H1 (cell line): ENCODE data around the gene GAS2L1. TPM values are rescaled to one million over a fixed set of nuclear protein-coding genes. Genes with fewer than 3 reads are reported as not detected.

Source experiments
- CTCF ChIA-PET: fragments of 300-600 bp; sonication (Branson Sonifier 250); formaldehyde crosslinking; loops from one replicate; lab custom pipeline; 2021; ENCODE audit not compliant: partially characterized antibody; lab: Charles Lee
- POLR2A ChIA-PET: fragments of 300-600 bp; sonication (Branson Sonifier 250); formaldehyde crosslinking; loops from one replicate; lab custom pipeline; 2021; ENCODE audit warnings: inconsistent platforms; ENCODE audit not compliant: partially characterized antibody; lab: Charles Lee
- DNase-seq, 2 experiments: peaks; one replicate each; pipeline versions ENCODE4 v3.0.0 to v3.0.0-alpha.2; 2010 to 2022; ENCODE audit warnings: low spot score in 2 of 2, low read depth in 1 of 2, mixed read lengths in 1 of 2
- FAIRE-seq: peaks from 2 replicates; lab custom pipeline; 2011; peaks lifted over from hg19 to GRCh38; lab: Jason Lieb, UNC
- H2AFZ ChIP-seq: 2 replicates; pipeline ENCODE4 v1.8.1; 2012; ENCODE audit warnings: low read length, inconsistent platforms
- H2AK5ac ChIP-seq: 2 replicates; pipeline ENCODE4 v1.6.1; 2013; ENCODE audit warnings: low read depth, low read length
- H2BK120ac ChIP-seq: replicated peaks from 2 replicates; pipeline ENCODE3; 2013; ENCODE audit warnings: low read depth, low read length, inconsistent platforms
- H2BK12ac ChIP-seq: 2 replicates; pipeline ENCODE4 v1.6.1; 2013; ENCODE audit warnings: low read depth, low read length
- H2BK15ac ChIP-seq: 2 replicates; pipeline ENCODE4 v1.6.1; 2013; ENCODE audit warnings: low read length
- H2BK20ac ChIP-seq: 2 replicates; pipeline ENCODE4 v1.6.1; 2013; ENCODE audit warnings: low read length
- H2BK5ac ChIP-seq: 2 replicates; pipeline ENCODE4 v1.6.1; 2013; ENCODE audit warnings: low read depth, low read length
- H3K14ac ChIP-seq: 2 replicates; pipeline ENCODE4 v1.6.1; 2013; ENCODE audit warnings: inconsistent platforms; ENCODE audit not compliant: insufficient read length
- H3K18ac ChIP-seq: 2 replicates; pipeline ENCODE4 v1.6.1; 2013; ENCODE audit warnings: low read length; ENCODE audit errors: extremely low read depth
- H3K23ac ChIP-seq: 2 replicates; pipeline ENCODE4 v1.6.1; 2013; ENCODE audit warnings: inconsistent platforms; ENCODE audit not compliant: insufficient read length
- H3K23me2 ChIP-seq: 2 replicates; pipeline ENCODE4 v1.6.1; 2013; ENCODE audit warnings: low read depth, low read length
- H3K27ac ChIP-seq: 2 replicates; pipeline ENCODE4 v1.6.1; 2011; ENCODE audit warnings: low read depth, low read length, inconsistent platforms
- H3K27me3 ChIP-seq, 4 experiments: replicated peaks in 1 of 4; 1 replicate in 1 of 4; 2 replicates in 3 of 4; pipeline versions ENCODE4 v1.6.1 to v1.8.1; 2011 to 2013; ENCODE audit warnings: low read length in 3 of 4, mild to moderate bottlenecking in 3 of 4, inconsistent platforms in 2 of 4, mixed read lengths in 2 of 4, moderate library complexity in 1 of 4; ENCODE audit not compliant: control insufficient read depth in 3 of 4, insufficient read depth in 3 of 4; ENCODE audit errors: extremely low read depth in 1 of 4
- H3K36me3 ChIP-seq, 4 experiments: 2 replicates each; pipeline versions ENCODE4 v1.6.1 to v1.8.1; 2011 to 2013; ENCODE audit warnings: mild to moderate bottlenecking in 4 of 4, low read length in 3 of 4, moderate library complexity in 2 of 4, control low read depth in 1 of 4, inconsistent platforms in 1 of 4; ENCODE audit not compliant: insufficient read depth in 4 of 4, control insufficient read depth in 2 of 4
- H3K4ac ChIP-seq: replicated peaks from 2 replicates; pipeline ENCODE3; 2013; ENCODE audit warnings: low read length, low read depth, mixed read lengths, inconsistent platforms; ENCODE audit not compliant: insufficient read length
- H3K4me1 ChIP-seq, 4 experiments: replicated peaks in 1 of 4; 1 replicate in 1 of 4; 2 replicates in 3 of 4; pipeline versions ENCODE4 v1.6.1 to v1.8.1; 2011 to 2013; ENCODE audit warnings: low read length in 3 of 4, inconsistent platforms in 2 of 4, mixed read lengths in 1 of 4; ENCODE audit not compliant: insufficient read depth in 4 of 4, control insufficient read depth in 3 of 4
- H3K4me2 ChIP-seq, 2 experiments: 2 replicates each; pipeline versions ENCODE4 v1.6.1 to v1.8.1; 2011 to 2013; ENCODE audit warnings: low read depth in 2 of 2, low read length in 2 of 2, control low read depth in 1 of 2, inconsistent platforms in 1 of 2, mild to moderate bottlenecking in 1 of 2; ENCODE audit not compliant: insufficient read depth in 1 of 2
- H3K4me3 ChIP-seq, 4 experiments: fragments of 200-600, 300-600 bp in 1 of 4; sonication (generic), shearing (Covaris generic), sonication (Bioruptor Twin) in 1 of 4; 2 replicates each; pipeline versions ENCODE4 v1.5.1 to v1.8.1; 2011 to 2016; ENCODE audit warnings: low read length in 4 of 4, low read depth in 3 of 4, control low read depth in 2 of 4, inconsistent platforms in 2 of 4, mild to moderate bottlenecking in 2 of 4, mixed read lengths in 1 of 4, moderate library complexity in 1 of 4; ENCODE audit not compliant: insufficient read depth in 2 of 4; ENCODE audit errors: extremely low read depth in 1 of 4
- H3K56ac ChIP-seq: replicated peaks from 2 replicates; pipeline ENCODE3; 2013; ENCODE audit warnings: low read depth, mild to moderate bottlenecking, mixed read lengths, low read length, inconsistent platforms; ENCODE audit not compliant: insufficient read length
- H3K79me1 ChIP-seq: 2 replicates; pipeline ENCODE4 v1.6.1; 2013; ENCODE audit warnings: low read depth, low read length, control low read depth
- H3K79me2 ChIP-seq, 2 experiments: 2 replicates each; pipeline versions ENCODE4 v1.6.1 to v1.8.1; 2012 to 2013; ENCODE audit warnings: low read length in 2 of 2, mild to moderate bottlenecking in 2 of 2, inconsistent platforms in 1 of 2; ENCODE audit not compliant: insufficient read depth in 2 of 2, control insufficient read depth in 1 of 2
- H3K9ac ChIP-seq, 4 experiments: replicated peaks in 1 of 4; 1 replicate in 1 of 4; 2 replicates in 3 of 4; pipeline versions ENCODE4 v1.6.1 to v1.8.1; 2011 to 2013; ENCODE audit warnings: low read depth in 3 of 4, low read length in 3 of 4, control low read depth in 2 of 4, mild to moderate bottlenecking in 2 of 4, moderate library complexity in 2 of 4, inconsistent platforms in 1 of 4; ENCODE audit errors: extremely low read depth in 1 of 4
- H3K9me3 ChIP-seq, 2 experiments: 2 replicates each; pipeline versions ENCODE4 v1.6.1 to v1.8.1; 2012 to 2013; ENCODE audit warnings: mild to moderate bottlenecking in 2 of 2, moderate library complexity in 2 of 2, control low read depth in 1 of 2, inconsistent platforms in 1 of 2, low read depth in 1 of 2, low read length in 1 of 2, mixed read lengths in 1 of 2; ENCODE audit not compliant: insufficient read depth in 2 of 2
- H4K20me1 ChIP-seq, 2 experiments: replicated peaks in 1 of 2; 2 replicates each; pipeline versions ENCODE3 to v1.8.1; 2011 to 2013; ENCODE audit warnings: inconsistent platforms in 2 of 2, low read length in 2 of 2, mild to moderate bottlenecking in 1 of 2; ENCODE audit not compliant: insufficient read depth in 2 of 2, control insufficient read depth in 1 of 2
- H4K5ac ChIP-seq: 2 replicates; pipeline ENCODE4 v1.6.1; 2013; ENCODE audit warnings: low read length, low read depth, mixed read lengths, inconsistent platforms; ENCODE audit not compliant: insufficient read length
- H4K8ac ChIP-seq: 2 replicates; pipeline ENCODE4 v1.8.0; 2013; ENCODE audit warnings: mild to moderate bottlenecking, moderate library complexity, low read length, inconsistent platforms; ENCODE audit not compliant: insufficient read depth; ENCODE audit errors: extremely low read depth
- H4K91ac ChIP-seq: replicated peaks from 2 replicates; pipeline ENCODE3; 2013; ENCODE audit warnings: low read length, mixed read lengths, inconsistent platforms; ENCODE audit not compliant: insufficient read length
- CHD1 ChIP-seq: IDR thresholded peaks from 2 replicates; pipeline ENCODE4 v1.6.1; 2012; ENCODE audit warnings: low read depth, low read length, improper control_type of control experiment
- CHD2 ChIP-seq: IDR thresholded peaks from 2 replicates; pipeline ENCODE4 v1.6.1; 2012; ENCODE audit warnings: low read length, improper control_type of control experiment
- JUN ChIP-seq: IDR thresholded peaks from 2 replicates; pipeline ENCODE4 v1.6.1; 2011; ENCODE audit warnings: low read depth, mild to moderate bottlenecking, improper control_type of control experiment, low read length
- MAFK ChIP-seq: IDR thresholded peaks from 2 replicates; pipeline ENCODE4 v1.6.1; 2012; ENCODE audit warnings: low read depth, mild to moderate bottlenecking, improper control_type of control experiment, low read length
- POU5F1 ChIP-seq: IDR thresholded peaks from 2 replicates; pipeline ENCODE4 v1.6.1; 2011; ENCODE audit warnings: low read depth, mild to moderate bottlenecking, low read length, moderate library complexity
- RFX5 ChIP-seq: IDR thresholded peaks from 2 replicates; pipeline ENCODE4 v1.6.1; 2011; ENCODE audit warnings: low read depth, low read length, improper control_type of control experiment, borderline replicate concordance
- SRF ChIP-seq: IDR thresholded peaks from 2 replicates; pipeline ENCODE4 v1.6.1; 2011; ENCODE audit warnings: mild to moderate bottlenecking, low read depth, low read length, moderate library complexity
- TAF7 ChIP-seq: optimal IDR thresholded peaks from 2 replicates; pipeline ENCODE3; 2011; ENCODE audit warnings: low read depth, mild to moderate bottlenecking, inconsistent platforms, low read length, moderate library complexity, borderline replicate concordance
- TCF12 ChIP-seq: IDR thresholded peaks from 2 replicates; pipeline ENCODE4 v1.6.1; 2011; ENCODE audit warnings: low read depth, mild to moderate bottlenecking, low read length
- TEAD4 ChIP-seq: IDR thresholded peaks from 2 replicates; pipeline ENCODE4 v1.6.1; 2012; ENCODE audit warnings: low read depth, low read length, inconsistent platforms, mixed read lengths
- YY1 ChIP-seq: IDR thresholded peaks from 2 replicates; pipeline ENCODE4 v1.6.1; 2011; ENCODE audit warnings: low read depth, mild to moderate bottlenecking, low read length
- WGBS, 2 experiments: shearing (Covaris generic) in 1 of 2; methylation state at CpG; one replicate each; pipeline versions ENCODE4 v1.1.6 to v1.1.7; 2013 to 2015; ENCODE audit warnings: low lambda C conversion rate in 2 of 2, mixed read lengths in 2 of 2, inconsistent platforms in 1 of 2, low coverage in 1 of 2, missing lambda C conversion rate in 1 of 2; ENCODE audit not compliant: insufficient replicate concordance in 2 of 2, insufficient coverage in 1 of 2, insufficient read length in 1 of 2; ENCODE audit errors: extremely low coverage in 1 of 2, missing lambda C conversion rate in 1 of 2; 5-methylcytosine and 5-hydroxymethylcytosine counted together
- polyA plus RNA-seq, 7 experiments: library from polyadenylated mRNA; depleted of rRNA in 3 of 7; stranded (reverse) in 5 of 7; unstranded in 2 of 7; fragments of >200 nt in 5 of 7; fragments of 200-250 nt in 2 of 7; gene quantifications; 1 replicate in 5 of 7; 2 replicates in 1 of 7; 4 replicates in 1 of 7; pipeline versions ENCODE4 v1.2.1 to v1.2.3, GENCODE V29; 2011 to 2013; ENCODE audit warnings: missing spikeins in 2 of 7, mixed read lengths in 2 of 7
- total RNA-seq: library from RNA; stranded (reverse); fragmentation: NEBNext Ultra II Directional; extraction: Animal tissue kit (Norgen Biotek cat#: 25700); gene quantifications from 2 replicates; pipeline ENCODE4 v1.2.1, GENCODE V29; 2021

GAS2L1 gene
- total and polyA plus RNA-seq, 2 of the 8 experiments (the other 6 are each of a cell fraction or from before 2014, with no cell fraction given): 3.6 to 10.1 TPM

GRCh38 chr22:29331213-29331612 lies 24.8 kb downstream of the GAS2L1 start:
- CTCF ChIA-PET: no interaction called here
- FAIRE-seq: no peak
- no peak overlapping the region for H3K4me2 ChIP-seq
- H4K91ac ChIP-seq: no peak overlapping the region
- no peaks in the 10 kb centered on the region; a peak in 1 of 7 replicates for H3K4me1 ChIP-seq
- no peaks in the 10 kb centered on the region for H3K23me2 ChIP-seq
- H3K79me1 ChIP-seq: no peaks in the 10 kb centered on the region
- no peak overlapping the region for H3K4ac ChIP-seq
- no peak overlapping the region for H3K14ac ChIP-seq
- H3K4me3 ChIP-seq: no peak overlapping the region
- H2BK20ac ChIP-seq: no peak overlapping the region
- H3K9me3 ChIP-seq: no peaks in the 10 kb centered on the region
- no peaks in the 10 kb centered on the region for H3K79me2 ChIP-seq
- no peak overlapping the region for H3K9ac ChIP-seq
- H2BK120ac ChIP-seq: no peak overlapping the region
- H3K27me3 ChIP-seq: no peaks in the 10 kb centered on the region
- H4K20me1 ChIP-seq: peaks cover 3 to 7% of the 10 kb centered on the region in 2 experiments
- H3K27ac ChIP-seq: no peak overlapping the region
- no peak overlapping the region for H4K5ac ChIP-seq
- TF ChIP-seq CHD2: no peak
- no peak for TF ChIP-seq MAFK
- TF ChIP-seq POU5F1: no peak
- no peak for TF ChIP-seq YY1
- no peak for TF ChIP-seq RFX5
- no peak for TF ChIP-seq TCF12
- no peak for TF ChIP-seq TEAD4
- TF ChIP-seq JUN: no peak
- TF ChIP-seq CHD1: no peak
- TF ChIP-seq SRF: no peak
- TF ChIP-seq TAF7: no peak
- TF ChIP-seq, all 59 proteins: peak for 0
- no peak overlapping the region for H3K18ac ChIP-seq
- 93% methylated on average over 8 of the region's 8 CpGs; no CpG with 5 or more reads in 1 of the 2 experiments for WGBS, 2 experiments
- no peak overlapping the region for H3K56ac ChIP-seq
- no peak overlapping the region for H4K8ac ChIP-seq
- no peak overlapping the region for H2BK12ac ChIP-seq
- DNase-seq: no peak
- POLR2A ChIA-PET: interaction anchor here (1.2 kb wide), 1 partner anchor 46 kb away, joined by 3 read pairs; no protein-coding TSS in a partner anchor
- no peak overlapping the region; the same call in 1 of the 2 replicates for H2BK5ac ChIP-seq
- no peak overlapping the region for H2BK15ac ChIP-seq
- no peak overlapping the region for H2AK5ac ChIP-seq
- H3K36me3 ChIP-seq: peaks cover 4 to 17% (median 13%) of the 10 kb centered on the region in 4 experiments; a peak in 7 of 8 replicates
- no peak overlapping the region for H3K23ac ChIP-seq
- no peak overlapping the region for H2AFZ ChIP-seq
